Left ventricle myocardium inferior (tissue), 1 donor: ENCODE data around the gene FAT1. TPM values are rescaled to one million over a fixed set of nuclear protein-coding genes. Genes with fewer than 3 reads are reported as not detected.

Experiments used
- DNase-seq: peaks from one replicate; pipeline ENCODE4 v3.0.0-alpha.2; 2020
- H3K27ac ChIP-seq: fragments of 200-600 bp; replicated peaks from 2 replicates; pipeline ENCODE4 v1.8.0; 2021
- H3K27me3 ChIP-seq: fragments of 200-600 bp; 2 replicates; pipeline ENCODE4 v1.8.0; 2021; ENCODE audit warnings: low read depth
- H3K36me3 ChIP-seq: fragments of 200-600 bp; 2 replicates; pipeline ENCODE4 v1.8.0; 2021
- H3K4me1 ChIP-seq: fragments of 200-600 bp; 2 replicates; pipeline ENCODE4 v1.8.0; 2021
- H3K4me3 ChIP-seq: fragments of 200-600 bp; 2 replicates; pipeline ENCODE4 v1.8.0; 2021; ENCODE audit warnings: mild to moderate bottlenecking, moderate library complexity
- H3K9me3 ChIP-seq: fragments of 200-600 bp; replicated peaks from 2 replicates; pipeline ENCODE4 v1.8.0; 2021
- CTCF ChIP-seq: fragments of 200-600 bp; IDR thresholded peaks from 2 replicates; pipeline ENCODE4 v1.8.0; 2021; ENCODE audit warnings: antibody characterized with exemption, mild to moderate bottlenecking, borderline replicate concordance
- intact Hi-C: fragments of 100-400 bp; cut with micrococcal nuclease; formaldehyde crosslinking; loops from one replicate; pipeline ENCODE4 v1.11.0; 2022
- total RNA-seq: library from RNA; stranded (reverse); fragmentation: NEBNext Ultra II Directional; extraction: Animal tissue kit (Norgen Biotek cat#: 25700); gene quantifications from one replicate; pipeline ENCODE4 v1.2.1, GENCODE V29; 2021
- donor health status: DM: no; HTN: yes; CAD: no; lungs with severe emphysema.

The FAT1 gene
- total RNA-seq, 1 donor from 2014 or later, result 59.1 TPM

GRCh38 chr4:186587416-186588018, 136.1 kb downstream of the FAT1 start:
- Histone ChIP-seq H3K4me1 (peaks cover 17% of the 10 kb centered on the region), H3K4me3 (no peak overlapping the region), H3K9me3 (peaks cover 4% of the 10 kb centered on the region), H3K27ac (no peak overlapping the region), H3K36me3 (peaks cover 27% of the 10 kb centered on the region), H3K27me3 (no peaks in the 10 kb centered on the region)
- TF ChIP-seq CTCF, result peak; percentile 92
- DNase-seq, result peak; percentile 58
- intact Hi-C loops, result no loop called here

GRCh38 chr4:186586205-186586604, 137.5 kb downstream of the FAT1 start:
- H3K4me1 ChIP-seq, result peaks cover 17% of the 10 kb centered on the region
- DNase-seq, result no peak
- TF ChIP-seq CTCF, result no peak
- peaks cover 24% of the 10 kb centered on the region for H3K36me3 ChIP-seq
- H3K27me3 ChIP-seq, result no peaks in the 10 kb centered on the region
- H3K27ac ChIP-seq, result peak overlapping the region; percentile 39
- H3K4me3 ChIP-seq, result no peak overlapping the region
- H3K9me3 ChIP-seq, result peaks cover 16% of the 10 kb centered on the region
- intact Hi-C loops, result no loop called here

DNA sequence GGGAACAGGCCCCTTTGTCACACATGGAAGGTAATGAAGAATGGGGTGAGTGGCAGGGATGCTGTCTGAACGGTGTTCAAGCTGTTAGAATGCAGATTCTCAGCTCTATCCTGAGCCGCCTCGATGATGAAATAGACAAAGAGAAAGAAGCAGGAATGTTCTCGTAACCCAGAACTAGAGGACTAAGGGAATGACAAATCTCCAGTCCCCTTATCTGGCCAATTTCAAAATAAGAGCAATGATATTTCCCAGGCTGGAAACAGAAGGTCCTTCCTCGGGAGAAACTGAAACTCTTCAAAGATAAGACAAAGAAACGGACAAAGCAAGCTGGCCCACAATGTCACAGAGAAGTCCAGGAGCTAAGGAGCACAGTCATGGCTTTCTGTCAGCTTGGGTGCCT, 138.7 kb downstream of the FAT1 start:
- Histone ChIP-seq H3K4me3 (no peak overlapping the region), H3K9me3 (peaks cover 16% of the 10 kb centered on the region), H3K27ac (peak overlapping the region; percentile 39), H3K4me1 (peaks cover 17% of the 10 kb centered on the region), H3K36me3 (peaks cover 24% of the 10 kb centered on the region), H3K27me3 (no peaks in the 10 kb centered on the region)
- no peak for DNase-seq
- intact Hi-C loops, result no loop called here
- no peak for TF ChIP-seq CTCF

DNA sequence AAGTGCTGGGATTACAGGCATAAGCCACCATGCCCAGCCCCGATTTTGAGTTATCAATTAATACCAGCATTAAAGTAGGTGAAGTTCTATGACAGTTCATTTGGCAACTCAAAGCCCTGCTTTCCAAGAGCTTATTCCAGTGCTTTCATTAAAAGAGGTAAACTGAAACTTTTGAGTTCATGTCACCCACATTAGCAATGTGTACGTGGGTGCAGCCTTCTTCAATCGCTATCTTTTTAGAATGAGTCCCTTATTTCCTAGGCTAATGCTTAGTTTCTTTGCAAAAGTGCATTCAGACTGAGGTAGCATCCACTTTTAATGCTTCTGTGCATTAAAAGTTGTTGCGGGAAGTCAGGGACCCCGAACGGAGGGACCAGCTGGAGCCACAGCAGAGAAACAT, 142.2 kb downstream of the FAT1 start:
- Histone ChIP-seq H3K36me3 (peaks cover 7% of the 10 kb centered on the region), H3K4me1 (peaks cover 15% of the 10 kb centered on the region), H3K27ac (no peak overlapping the region), H3K4me3 (no peak overlapping the region), H3K27me3 (no peaks in the 10 kb centered on the region), H3K9me3 (peaks cover 16% of the 10 kb centered on the region)
- intact Hi-C loops, result no loop called here
- no peak for DNase-seq
- no peak for TF ChIP-seq CTCF

- H3K9me3 ChIP-seq, result peaks cover 16% of the 10 kb centered on the region
- peaks cover 7% of the 10 kb centered on the region for H3K4me1 ChIP-seq
- no peak for TF ChIP-seq CTCF
- no peaks in the 10 kb centered on the region for H3K27me3 ChIP-seq
- DNase-seq, result no peak
- intact Hi-C loops, result no loop called here
- no peak overlapping the region for H3K4me3 ChIP-seq
- no peak overlapping the region for H3K27ac ChIP-seq
- H3K36me3 ChIP-seq, result peaks cover 7% of the 10 kb centered on the region
Observed at GRCh38 chr4:186580669-186581068, 143.0 kb downstream of the FAT1 start.
